Measurements from ENCODE around the gene NOP10.
"Not testable (repeated sequence)": the region's sequence is repeated elsewhere in the genome, so short reads cannot be mapped to it uniquely, and the experiment has no call there.

The NOP10 gene

GRCh38 chr15:34342737-34343575 is at the start of gene NOP10, which contains the start of gene NUTM1:
TSS of gene NOP10 (minus strand) at chr15:34343136. CDS start at chr15:34343073, 63 bp downstream.
TSS of gene NUTM1 (plus strand) at chr15:34343315. CDS start at chr15:34343697, 382 bp downstream.
- peak; percentile 89 to 91 for DNase-seq (ENCODE audit: extremely low read depth in 1 of 2, low read depth in 1 of 2)

GRCh38 chr15:34389594-34390086 is 46.7 kb upstream of the NOP10 start:
- not testable (repeated sequence) for DNase-seq (ENCODE audit: extremely low read depth in 1 of 2, low read depth in 1 of 2)

- not testable (repeated sequence) for DNase-seq (ENCODE audit: extremely low read depth in 1 of 2, low read depth in 1 of 2)
These were observed 39.0 kb upstream of the NOP10 start for GRCh38 chr15:34381829-34382521.

- DNase-seq (ENCODE audit: extremely low read depth in 1 of 2, low read depth in 1 of 2) = not testable (repeated sequence)
These were observed 37.6 kb upstream of the NOP10 start for GRCh38 chr15:34380491-34380890.

GRCh38 chr15:34376856-34377255 is 33.9 kb upstream of the NOP10 start:
- no peak for DNase-seq (ENCODE audit: extremely low read depth in 1 of 2, low read depth in 1 of 2)

- not testable (repeated sequence) for DNase-seq (ENCODE audit: extremely low read depth in 1 of 2, low read depth in 1 of 2)
These were observed 32.6 kb upstream of the NOP10 start for GRCh38 chr15:34375541-34375940.

- no peak for DNase-seq (ENCODE audit: extremely low read depth in 1 of 2, low read depth in 1 of 2)
These were observed 31.9 kb upstream of the NOP10 start for GRCh38 chr15:34374816-34375215.

- DNase-seq (ENCODE audit: extremely low read depth in 1 of 2, low read depth in 1 of 2) = no peak
These were observed 31.0 kb upstream of the NOP10 start for GRCh38 chr15:34373951-34374350.

GRCh38 chr15:34370643-34371042 is 27.7 kb upstream of the NOP10 start:
- no peak for DNase-seq (ENCODE audit: extremely low read depth in 1 of 2, low read depth in 1 of 2)

- DNase-seq (ENCODE audit: extremely low read depth in 1 of 2, low read depth in 1 of 2) = no peak
These were observed 27.2 kb upstream of the NOP10 start for GRCh38 chr15:34370129-34370528.

GRCh38 chr15:34367101-34368081 is 24.5 kb upstream of the NOP10 start, which contains the start of gene LPCAT4:
TSS of gene LPCAT4 (minus strand) at chr15:34367196. CDS start at chr15:34367100, 96 bp downstream.
- DNase-seq (ENCODE audit: extremely low read depth in 1 of 2, low read depth in 1 of 2) = peak; percentile 77 to 80

- peak in 1 of 2 donors; percentile 45 for DNase-seq (ENCODE audit: extremely low read depth in 1 of 2, low read depth in 1 of 2)
These were observed 23.5 kb upstream of the NOP10 start for GRCh38 chr15:34366271-34367065.

- no peak for DNase-seq (ENCODE audit: extremely low read depth in 1 of 2, low read depth in 1 of 2)
These were observed 22.9 kb upstream of the NOP10 start for GRCh38 chr15:34365836-34366235.

GRCh38 chr15:34365091-34365825 is 22.3 kb upstream of the NOP10 start:
- DNase-seq (ENCODE audit: extremely low read depth in 1 of 2, low read depth in 1 of 2) = no peak

GRCh38 chr15:34364041-34364440 is 21.1 kb upstream of the NOP10 start:
- DNase-seq (ENCODE audit: extremely low read depth in 1 of 2, low read depth in 1 of 2) = no peak

- DNase-seq (ENCODE audit: extremely low read depth in 1 of 2, low read depth in 1 of 2) = no peak
These were observed 19.3 kb upstream of the NOP10 start for GRCh38 chr15:34362047-34362773.

- no peak for DNase-seq (ENCODE audit: extremely low read depth in 1 of 2, low read depth in 1 of 2)
These were observed 18.3 kb upstream of the NOP10 start for GRCh38 chr15:34361278-34361677.

GRCh38 chr15:34360298-34360697 is 17.4 kb upstream of the NOP10 start:
- DNase-seq (ENCODE audit: extremely low read depth in 1 of 2, low read depth in 1 of 2) = no peak
